IMR-90 (cell line): ENCODE results near the gene PRM2.

Experiments
- BHLHE40 ChIP-seq: fragments of 150-350 bp; IDR thresholded peaks from 2 replicates; pipeline ENCODE4 v1.6.1; 2016; ENCODE audit warnings: mild to moderate bottlenecking, low read depth, low read length
- CTCF ChIP-seq: conservative IDR thresholded peaks from 2 replicates; pipeline ENCODE4 v1.5.1; 2012; ENCODE audit warnings: mild to moderate bottlenecking, low read depth, low read length, improper control_type of control experiment
- MAFK ChIP-seq: IDR thresholded peaks from 2 replicates; pipeline ENCODE4 v1.6.1; 2012; ENCODE audit warnings: low read depth, low read length, improper control_type of control experiment
- MAZ ChIP-seq: IDR thresholded peaks from 2 replicates; pipeline ENCODE4 v1.6.1; 2012; ENCODE audit warnings: low read depth, mild to moderate bottlenecking, low read length, improper control_type of control experiment, moderate library complexity, borderline replicate concordance
- POLR2A ChIP-seq: IDR thresholded peaks from 2 replicates; pipeline ENCODE4 v1.6.1; 2012; ENCODE audit warnings: mild to moderate bottlenecking, low read depth, low read length

DNA sequence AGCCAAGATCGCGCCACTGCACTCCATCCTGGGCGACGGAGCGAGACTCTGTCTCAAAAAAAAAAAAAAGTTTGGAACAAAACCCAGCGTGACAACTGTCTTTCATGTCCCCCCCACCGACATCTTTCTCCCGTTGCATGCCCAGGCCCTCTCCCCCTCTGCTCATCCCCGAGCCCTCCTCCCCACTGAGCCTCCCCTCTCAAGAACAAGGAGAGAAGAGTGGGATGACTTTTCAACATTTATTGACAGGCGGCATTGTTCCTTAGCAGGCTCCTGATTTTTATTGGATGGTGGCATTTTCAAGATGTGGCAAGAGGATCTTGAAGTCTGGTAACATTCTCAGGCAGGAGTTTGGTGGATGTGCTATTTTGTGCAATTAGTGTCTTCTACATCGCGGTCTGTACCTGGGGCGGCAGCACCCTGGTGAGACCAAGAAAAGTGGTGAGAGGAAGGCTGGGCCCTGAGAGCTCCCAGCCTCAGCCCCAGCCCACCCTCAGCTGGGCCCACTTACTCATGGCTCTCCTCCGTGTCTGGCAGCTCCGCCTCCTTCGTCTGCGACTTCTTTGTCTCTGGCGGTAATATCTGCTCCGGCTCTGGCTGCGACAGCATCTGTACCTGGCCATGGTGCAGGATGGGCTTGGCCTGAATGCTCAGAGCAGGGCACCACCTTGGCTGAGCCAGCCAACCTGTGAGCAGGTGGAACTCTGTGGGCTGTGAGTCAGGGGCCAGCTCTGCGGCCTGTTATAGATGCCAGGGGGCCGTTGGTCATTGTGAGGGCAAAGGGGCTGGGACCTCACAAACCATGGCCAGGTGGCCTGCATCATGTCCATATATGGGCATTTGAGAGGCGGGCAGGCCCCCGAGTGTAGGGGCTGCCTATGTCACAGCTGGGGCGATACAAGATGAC is 4.6 kb upstream of the PRM2 start, which contains the start of gene PRM1:
- TF ChIP-seq CTCF (no peak), BHLHE40 (no peak), POLR2A (no peak), MAFK (no peak), MAZ (no peak)
